GM19395 (cell line): Measurements from ENCODE around the gene RILP.
"Not testable (repeated sequence)": the region's sequence is repeated elsewhere in the genome, so short reads cannot be mapped to it uniquely, and the experiment has no call there.

Source experiments
- ATAC-seq: cut with Tn5 transposase; IDR thresholded peaks from one replicate; pipeline ENCODE4 v1.9.1; 2021; ENCODE audit warnings: mild to moderate bottlenecking, moderate library complexity; ENCODE audit not compliant: unreplicated experiment

RILP gene

GRCh38 chr17:1649844-1650501, at the start of gene RILP:
Gene RILP, minus strand, starts transcription at chr17:1649866. Its CDS starts 62 bp downstream, at chr17:1649804.
- ATAC-seq: no peak

- no peak for ATAC-seq
Observed at GRCh38 chr17:1697681-1698080, 48.0 kb upstream of the RILP start.

- ATAC-seq: no peak
Observed at GRCh38 chr17:1695365-1695764, 45.7 kb upstream of the RILP start.

- ATAC-seq: no peak
Observed at GRCh38 chr17:1693339-1693738, 43.7 kb upstream of the RILP start.

- no peak for ATAC-seq
Observed at GRCh38 chr17:1690544-1691221, 41.0 kb upstream of the RILP start.

GRCh38 chr17:1688405-1688804, 38.7 kb upstream of the RILP start:
- not testable (repeated sequence) for ATAC-seq

GRCh38 chr17:1686086-1686485, 36.4 kb upstream of the RILP start:
- ATAC-seq: no peak

- peak; percentile 97 for ATAC-seq
Observed at GRCh38 chr17:1684378-1685189, 34.9 kb upstream of the RILP start, which contains the start of gene PRPF8. Gene PRPF8, minus strand, starts transcription at chr17:1684867. Its CDS starts 296 bp downstream, at chr17:1684571.

GRCh38 chr17:1683459-1683858, 33.8 kb upstream of the RILP start:
- no peak for ATAC-seq

- no peak for ATAC-seq
Observed at GRCh38 chr17:1676401-1676800, 26.7 kb upstream of the RILP start.

- ATAC-seq: no peak
Observed at GRCh38 chr17:1673041-1673785, 23.5 kb upstream of the RILP start.

GRCh38 chr17:1663934-1664333, 14.3 kb upstream of the RILP start:
- not testable (repeated sequence) for ATAC-seq

- no peak for ATAC-seq
Observed at GRCh38 chr17:1661045-1661444, 11.4 kb upstream of the RILP start.

- ATAC-seq: no peak
Observed at GRCh38 chr17:1658100-1658499, 8.4 kb upstream of the RILP start.

GRCh38 chr17:1653735-1654134, 4.1 kb upstream of the RILP start:
- no peak for ATAC-seq

GRCh38 chr17:1652794-1653193, 3.1 kb upstream of the RILP start:
- not testable (repeated sequence) for ATAC-seq

GRCh38 chr17:1651559-1651844, 1.8 kb upstream of the RILP start:
- ATAC-seq: no peak

- no peak for ATAC-seq
Observed at GRCh38 chr17:1650731-1651558, 1.3 kb upstream of the RILP start.

GRCh38 chr17:1648963-1649843, 463 bp downstream of the RILP start:
- peak; percentile 46 for ATAC-seq
